Eye (tissue), 1 donor: Measurements from ENCODE around the gene CELF4.

Experiments
- DNase-seq: peaks from one replicate; pipeline ENCODE4 v3.0.0-alpha.2; 2015

The CELF4 gene

GRCh38 chr18:37274309-37275236, 291.0 kb downstream of the CELF4 start:
- peak; percentile 57 for DNase-seq

GRCh38 chr18:37272841-37273240, 292.8 kb downstream of the CELF4 start:
- no peak for DNase-seq

GRCh38 chr18:37272226-37272625, 293.4 kb downstream of the CELF4 start:
- no peak for DNase-seq

GRCh38 chr18:37270666-37271052, 294.9 kb downstream of the CELF4 start:
- no peak for DNase-seq

- DNase-seq: peak; percentile 92
These were observed 295.4 kb downstream of the CELF4 start for GRCh38 chr18:37270038-37270665.

GRCh38 chr18:37266290-37266689, 299.3 kb downstream of the CELF4 start:
- DNase-seq: no peak

GRCh38 chr18:37265382-37265781, 300.2 kb downstream of the CELF4 start:
- no peak for DNase-seq

GRCh38 chr18:37264956-37265355, 300.6 kb downstream of the CELF4 start:
- no peak for DNase-seq

- DNase-seq: no peak
These were observed 303.6 kb downstream of the CELF4 start for GRCh38 chr18:37261988-37262387.

- DNase-seq: no peak
These were observed 304.3 kb downstream of the CELF4 start for GRCh38 chr18:37261246-37261840.

- DNase-seq: no peak
These were observed 305.1 kb downstream of the CELF4 start for GRCh38 chr18:37260367-37261093.

- no peak for DNase-seq
These were observed 305.9 kb downstream of the CELF4 start for GRCh38 chr18:37259711-37260110.

GRCh38 chr18:37258819-37259218, 306.8 kb downstream of the CELF4 start:
- DNase-seq: no peak

- DNase-seq: no peak
These were observed 307.5 kb downstream of the CELF4 start for GRCh38 chr18:37258131-37258530.

- DNase-seq: no peak
These were observed 310.6 kb downstream of the CELF4 start for GRCh38 chr18:37254973-37255372.

- DNase-seq: peak; percentile 56
These were observed 311.3 kb downstream of the CELF4 start for GRCh38 chr18:37254236-37254754.

GRCh38 chr18:37253394-37254235, 312.0 kb downstream of the CELF4 start:
- DNase-seq: peak; percentile 74

- no peak for DNase-seq
These were observed 312.7 kb downstream of the CELF4 start for GRCh38 chr18:37252854-37253393.

GRCh38 chr18:37252342-37252741, 313.3 kb downstream of the CELF4 start:
- DNase-seq: no peak

- no peak for DNase-seq
These were observed 313.9 kb downstream of the CELF4 start for GRCh38 chr18:37251679-37252078.

GRCh38 chr18:37249895-37250618, 315.5 kb downstream of the CELF4 start:
- no peak for DNase-seq
